Natural killer cell (primary cell): Measurements from ENCODE around the gene ANK2. TPM values are rescaled to one million over a fixed set of nuclear protein-coding genes. Genes with fewer than 3 reads are reported as not detected.

Experiments
- ATAC-seq, 3 donors: fragments of 150-1000 bp in 2 of 3; fragments of 200-7000 bp in 1 of 3; cut with Tn5 transposase; 1 replicate in 1 of 3; 2 replicates in 2 of 3; pipeline ENCODE4 v1.10.0; 2021; ENCODE audit warnings: mild to moderate bottlenecking in 2 of 3, moderate library complexity in 2 of 3
- DNase-seq, 2 donors: peaks; one replicate each; pipeline versions ENCODE4 v3.0.0 to v3.0.0-alpha.2; 2013 to 2021; ENCODE audit warnings: mixed read lengths in 1 of 2
- H3K27ac ChIP-seq: one replicate; pipeline ENCODE4 v1.5.1; 2013; ENCODE audit warnings: mild to moderate bottlenecking, low read length
- H3K27me3 ChIP-seq: one replicate; pipeline ENCODE4 v1.6.1; 2013; ENCODE audit warnings: low read length; ENCODE audit not compliant: control insufficient read depth, insufficient read depth
- H3K36me3 ChIP-seq: one replicate; pipeline ENCODE4 v1.6.1; 2013; ENCODE audit warnings: low read length; ENCODE audit not compliant: control insufficient read depth, insufficient read depth
- H3K4me1 ChIP-seq: one replicate; pipeline ENCODE4 v1.6.1; 2013; ENCODE audit warnings: low read length; ENCODE audit not compliant: control insufficient read depth, insufficient read depth
- H3K4me3 ChIP-seq: one replicate; pipeline ENCODE4 v1.5.1; 2013; ENCODE audit warnings: low read length
- H3K9me3 ChIP-seq: one replicate; pipeline ENCODE4 v1.6.1; 2013; ENCODE audit warnings: low read length; ENCODE audit not compliant: control insufficient read depth, insufficient read depth
- H3K27ac Mint-ChIP-seq, 2 donors: one replicate each; pipeline ENCODE4 v1.8.0; 2022; ENCODE audit warnings: mild to moderate bottlenecking in 2 of 2, mixed read lengths in 2 of 2, moderate library complexity in 1 of 2
- H3K27me3 Mint-ChIP-seq, 2 donors: one replicate each; pipeline ENCODE4 v1.8.0; 2022; ENCODE audit warnings: low read depth in 2 of 2, mixed read lengths in 2 of 2
- H3K36me3 Mint-ChIP-seq: one replicate; pipeline ENCODE4 v1.8.0; 2022; ENCODE audit warnings: mixed read lengths
- H3K4me1 Mint-ChIP-seq, 2 donors: one replicate each; pipeline ENCODE4 v1.8.0; 2022; ENCODE audit warnings: mixed read lengths in 2 of 2
- H3K4me3 Mint-ChIP-seq: one replicate; pipeline ENCODE4 v1.8.0; 2022; ENCODE audit warnings: mild to moderate bottlenecking, moderate library complexity, mixed read lengths
- H3K9me3 Mint-ChIP-seq, 2 donors: one replicate each; pipeline ENCODE4 v1.8.0; 2022; ENCODE audit warnings: mixed read lengths in 2 of 2
- CTCF ChIP-seq: fragments of 200-600 bp; IDR thresholded peaks from one replicate; pipeline ENCODE4 v1.8.0; 2022; ENCODE audit warnings: antibody characterized with exemption
- WGBS: methylation state at CpG from one replicate; pipeline ENCODE4 v1.1.7; 2013; ENCODE audit warnings: missing lambda C conversion rate; ENCODE audit not compliant: insufficient coverage; 5-methylcytosine and 5-hydroxymethylcytosine counted together
- intact Hi-C: fragments of 100-400 bp; cut with micrococcal nuclease; formaldehyde crosslinking; loops from one replicate; pipeline ENCODE4 v1.14.2; 2022
- total RNA-seq, 4 donors: library from RNA; stranded (reverse); fragments of 120-200 nt in 1 of 4; gene quantifications; one replicate each; pipeline versions ENCODE4 v1.2.3 to v1.2.4, GENCODE V29; 2013 to 2022

ANK2 gene
- total RNA-seq, 3 donors from 2014 or later (not counting 1 experiment from before 2014, with no cell fraction given): 0.05 TPM; not detected in 2

GRCh38 chr4:113090954-113091353 lies 41.5 kb downstream of the ANK2 start:
- Mint-ChIP-seq H3K27me3 (no peaks in the 10 kb centered on the region), H3K4me3 (no peak overlapping the region)
- no peak for ATAC-seq

GRCh38 chr4:113094331-113094730 lies 44.9 kb downstream of the ANK2 start:
- H3K27me3 ChIP-seq: no peaks in the 10 kb centered on the region
- ATAC-seq: no peak
- Mint-ChIP-seq H3K27me3 (no peaks in the 10 kb centered on the region), H3K4me1 (no peaks in the 10 kb centered on the region), H3K27ac (no peak overlapping the region), H3K4me3 (no peak overlapping the region), H3K36me3 (no peaks in the 10 kb centered on the region), H3K9me3 (no peaks in the 10 kb centered on the region)
- H3K4me1 ChIP-seq: no peaks in the 10 kb centered on the region
- no peak overlapping the region for H3K4me3 ChIP-seq
- WGBS: 73% methylated on average over 3 of the region's 5 CpGs
- no peaks in the 10 kb centered on the region for H3K9me3 ChIP-seq
- DNase-seq: no peak
- H3K36me3 ChIP-seq: no peaks in the 10 kb centered on the region
- no peak overlapping the region for H3K27ac ChIP-seq
- intact Hi-C loops: no loop called here
- no peak for TF ChIP-seq CTCF

More at GRCh38 chr4:113090954-113091353, 41.5 kb downstream of the ANK2 start:
- Histone ChIP-seq H3K27me3 (no peaks in the 10 kb centered on the region), H3K27ac (no peak overlapping the region), H3K9me3 (no peaks in the 10 kb centered on the region), H3K4me1 (no peaks in the 10 kb centered on the region), H3K4me3 (no peak overlapping the region), H3K36me3 (no peaks in the 10 kb centered on the region)
- Mint-ChIP-seq H3K4me1 (no peaks in the 10 kb centered on the region), H3K36me3 (no peaks in the 10 kb centered on the region), H3K27ac (no peak overlapping the region), H3K9me3 (peaks cover 0 to 2% of the 10 kb centered on the region in 2 donors)
- TF ChIP-seq CTCF: no peak
- intact Hi-C loops: no loop called here
- no peak for DNase-seq

GRCh38 chr4:113094802-113095201 lies 45.3 kb downstream of the ANK2 start:
- Histone ChIP-seq H3K27ac (no peak overlapping the region), H3K4me3 (no peak overlapping the region), H3K36me3 (no peaks in the 10 kb centered on the region), H3K9me3 (no peaks in the 10 kb centered on the region), H3K4me1 (no peaks in the 10 kb centered on the region), H3K27me3 (no peaks in the 10 kb centered on the region)
- ATAC-seq (no peak), DNase-seq (no peak)
- no peaks in the 10 kb centered on the region for H3K4me1 Mint-ChIP-seq
- H3K36me3 Mint-ChIP-seq: no peaks in the 10 kb centered on the region
- no peak overlapping the region for H3K27ac Mint-ChIP-seq
- intact Hi-C loops: no loop called here
- no peak for TF ChIP-seq CTCF
- H3K4me3 Mint-ChIP-seq: no peak overlapping the region
- H3K27me3 Mint-ChIP-seq: no peaks in the 10 kb centered on the region
- no peaks in the 10 kb centered on the region for H3K9me3 Mint-ChIP-seq

GRCh38 chr4:113101669-113102068 lies 52.2 kb downstream of the ANK2 start:
- Histone ChIP-seq H3K9me3 (no peaks in the 10 kb centered on the region), H3K4me3 (no peak overlapping the region), H3K27me3 (no peaks in the 10 kb centered on the region), H3K36me3 (no peaks in the 10 kb centered on the region), H3K27ac (no peak overlapping the region), H3K4me1 (no peaks in the 10 kb centered on the region)
- no peaks in the 10 kb centered on the region for H3K4me1 Mint-ChIP-seq
- no peak overlapping the region for H3K4me3 Mint-ChIP-seq
- intact Hi-C loops: no loop called here
- H3K27me3 Mint-ChIP-seq: no peaks in the 10 kb centered on the region
- 85% methylated on average over 1 of the region's 1 CpG for WGBS
- no peak overlapping the region for H3K27ac Mint-ChIP-seq
- DNase-seq (no peak), ATAC-seq (no peak)
- H3K36me3 Mint-ChIP-seq: no peaks in the 10 kb centered on the region
- H3K9me3 Mint-ChIP-seq: peaks cover 0 to 4% of the 10 kb centered on the region in 2 donors
- TF ChIP-seq CTCF: no peak
